ENCODE measurements around the gene MTIF3. TPM values are rescaled to one million over a fixed set of nuclear protein-coding genes. Genes with fewer than 3 reads are reported as not detected.
"Not testable (repeated sequence)": the region's sequence is repeated elsewhere in the genome, so short reads cannot be mapped to it uniquely, and the experiment has no call there.

Gene MTIF3
- total and polyA plus RNA-seq, 3 experiments from 2014 or later: 35.7 to 88.2 (median 37.5) TPM

GRCh38 chr13:27400405-27400804 lies 50.0 kb downstream of the MTIF3 start:
- not testable (repeated sequence) for H3K36me3 Mint-ChIP-seq

GRCh38 chr13:27398360-27398759 lies 52.0 kb downstream of the MTIF3 start:
- Mint-ChIP-seq H3K27ac (no peak overlapping the region), H3K27me3 (peaks cover 3 to 33% of the 10 kb centered on the region in 2 donors), H3K4me1 (no peaks in the 10 kb centered on the region), H3K4me3 (no peak overlapping the region), H3K9me3 (no peaks in the 10 kb centered on the region), H3K36me3 (no peaks in the 10 kb centered on the region)
- Histone ChIP-seq H3K27me3 (ENCODE audit: insufficient read depth, low read length, poor library complexity, severe bottlenecking) (no peaks in the 10 kb centered on the region), H3K9me3 (ENCODE audit: low read length) (no peaks in the 10 kb centered on the region), H3K27ac (ENCODE audit: low read depth, low read length) (no peak overlapping the region), H3K36me3 (ENCODE audit: insufficient read depth, low read length) (no peaks in the 10 kb centered on the region), H3K4me1 (ENCODE audit: insufficient read depth, low read length) (no peaks in the 10 kb centered on the region), H3K4me3 (ENCODE audit: low read length) (no peak overlapping the region)
- POLR2A ChIA-PET: no interaction called here
- DNase-seq: no peak
- CTCF ChIA-PET: no interaction called here

More at GRCh38 chr13:27400405-27400804, 50.0 kb downstream of the MTIF3 start:
- H3K36me3 ChIP-seq (ENCODE audit: insufficient read depth, low read length); H3K4me1 Mint-ChIP-seq; H3K9me3 ChIP-seq (ENCODE audit: low read length); POLR2A ChIA-PET; H3K27ac ChIP-seq (ENCODE audit: low read depth, low read length); H3K27ac Mint-ChIP-seq; H3K4me3 Mint-ChIP-seq; H3K9me3 Mint-ChIP-seq; H3K4me1 ChIP-seq (ENCODE audit: insufficient read depth, low read length); DNase-seq; H3K27me3 ChIP-seq (ENCODE audit: insufficient read depth, low read length, poor library complexity, severe bottlenecking); H3K4me3 ChIP-seq (ENCODE audit: low read length): not testable (repeated sequence)
- CTCF ChIA-PET: interaction anchor here (1.2 to 2.1 kb wide), 2 partner anchors 14 to 426 kb away, joined by 3 to 9 read pairs; no protein-coding TSS in a partner anchor
- peaks cover 0 to 29% of the 10 kb centered on the region in 2 donors for H3K27me3 Mint-ChIP-seq

GRCh38 chr13:27396252-27396846 lies 54.0 kb downstream of the MTIF3 start:
- Histone ChIP-seq H3K4me3 (ENCODE audit: low read length) (no peak overlapping the region), H3K27ac (ENCODE audit: low read depth, low read length) (no peak overlapping the region), H3K9me3 (ENCODE audit: low read length) (no peaks in the 10 kb centered on the region), H3K36me3 (ENCODE audit: insufficient read depth, low read length) (no peaks in the 10 kb centered on the region), H3K4me1 (ENCODE audit: insufficient read depth, low read length) (no peaks in the 10 kb centered on the region), H3K27me3 (ENCODE audit: insufficient read depth, low read length, poor library complexity, severe bottlenecking) (no peaks in the 10 kb centered on the region)
- Mint-ChIP-seq H3K27ac (no peak overlapping the region), H3K4me1 (no peaks in the 10 kb centered on the region), H3K4me3 (no peak overlapping the region), H3K27me3 (peaks cover 3 to 32% of the 10 kb centered on the region in 2 donors), H3K9me3 (no peaks in the 10 kb centered on the region), H3K36me3 (no peaks in the 10 kb centered on the region)
- ChIA-PET CTCF (no interaction called here), POLR2A (no interaction called here)
- DNase-seq: no peak

- Mint-ChIP-seq H3K9me3 (no peaks in the 10 kb centered on the region), H3K27ac (no peak overlapping the region), H3K4me3 (no peak overlapping the region), H3K27me3 (peaks cover 3 to 28% of the 10 kb centered on the region in 2 donors), H3K4me1 (no peaks in the 10 kb centered on the region), H3K36me3 (no peaks in the 10 kb centered on the region)
- DNase-seq: no peak
- CTCF ChIA-PET: no interaction called here
- no peaks in the 10 kb centered on the region for H3K27me3 ChIP-seq (ENCODE audit: insufficient read depth, low read length, poor library complexity, severe bottlenecking)
- H3K9me3 ChIP-seq (ENCODE audit: low read length): no peaks in the 10 kb centered on the region
- no peak overlapping the region for H3K4me3 ChIP-seq (ENCODE audit: low read length)
- H3K27ac ChIP-seq (ENCODE audit: low read depth, low read length): no peak overlapping the region
- no peaks in the 10 kb centered on the region for H3K36me3 ChIP-seq (ENCODE audit: insufficient read depth, low read length)
- POLR2A ChIA-PET: no interaction called here
- H3K4me1 ChIP-seq (ENCODE audit: insufficient read depth, low read length): no peaks in the 10 kb centered on the region
These were observed 55.3 kb downstream of the MTIF3 start for GRCh38 chr13:27395007-27395510.

- Histone ChIP-seq H3K36me3 (ENCODE audit: insufficient read depth, low read length) (no peaks in the 10 kb centered on the region), H3K4me3 (ENCODE audit: low read length) (no peak overlapping the region), H3K9me3 (ENCODE audit: low read length) (no peaks in the 10 kb centered on the region), H3K4me1 (ENCODE audit: insufficient read depth, low read length) (no peaks in the 10 kb centered on the region), H3K27me3 (ENCODE audit: insufficient read depth, low read length, poor library complexity, severe bottlenecking) (no peaks in the 10 kb centered on the region), H3K27ac (ENCODE audit: low read depth, low read length) (no peak overlapping the region)
- POLR2A ChIA-PET: no interaction called here
- no peak for DNase-seq
- no peak overlapping the region for H3K4me3 Mint-ChIP-seq
- H3K27ac Mint-ChIP-seq: no peak overlapping the region
- CTCF ChIA-PET: interaction anchor here (1.0 kb wide), 1 partner anchor 32 kb away, joined by 3 read pairs; the partner anchor contains the start of gene GTF3A
- H3K4me1 Mint-ChIP-seq: no peaks in the 10 kb centered on the region
- peaks cover 3 to 19% of the 10 kb centered on the region in 2 donors for H3K27me3 Mint-ChIP-seq
- no peaks in the 10 kb centered on the region for H3K9me3 Mint-ChIP-seq
- H3K36me3 Mint-ChIP-seq: no peaks in the 10 kb centered on the region
These were observed 57.3 kb downstream of the MTIF3 start for GRCh38 chr13:27393101-27393500.

- DNase-seq: no peak
- Histone ChIP-seq H3K9me3 (ENCODE audit: low read length) (no peaks in the 10 kb centered on the region), H3K27me3 (ENCODE audit: insufficient read depth, low read length, poor library complexity, severe bottlenecking) (no peaks in the 10 kb centered on the region), H3K4me3 (ENCODE audit: low read length) (no peak overlapping the region), H3K36me3 (ENCODE audit: insufficient read depth, low read length) (no peaks in the 10 kb centered on the region), H3K4me1 (ENCODE audit: insufficient read depth, low read length) (no peaks in the 10 kb centered on the region), H3K27ac (ENCODE audit: low read depth, low read length) (no peak overlapping the region)
- no peak overlapping the region for H3K27ac Mint-ChIP-seq
- H3K36me3 Mint-ChIP-seq: no peaks in the 10 kb centered on the region
- no peaks in the 10 kb centered on the region for H3K9me3 Mint-ChIP-seq
- peaks cover 3 to 9% of the 10 kb centered on the region in 2 donors for H3K27me3 Mint-ChIP-seq
- ChIA-PET CTCF (no interaction called here), POLR2A (no interaction called here)
- H3K4me1 Mint-ChIP-seq: no peaks in the 10 kb centered on the region
- H3K4me3 Mint-ChIP-seq: no peak overlapping the region
These were observed 58.9 kb downstream of the MTIF3 start for GRCh38 chr13:27391471-27391870.

GRCh38 chr13:27389891-27390290 lies 60.5 kb downstream of the MTIF3 start:
- Histone ChIP-seq H3K4me3 (ENCODE audit: low read length) (no peak overlapping the region), H3K27ac (ENCODE audit: low read depth, low read length) (no peak overlapping the region), H3K27me3 (ENCODE audit: insufficient read depth, low read length, poor library complexity, severe bottlenecking) (no peaks in the 10 kb centered on the region), H3K36me3 (ENCODE audit: insufficient read depth, low read length) (no peaks in the 10 kb centered on the region), H3K9me3 (ENCODE audit: low read length) (no peaks in the 10 kb centered on the region), H3K4me1 (ENCODE audit: insufficient read depth, low read length) (no peaks in the 10 kb centered on the region)
- H3K4me3 Mint-ChIP-seq: no peak overlapping the region
- H3K36me3 Mint-ChIP-seq: no peaks in the 10 kb centered on the region
- CTCF ChIA-PET: interaction anchor here (1.4 kb wide), 1 partner anchor 436 kb away, joined by 4 read pairs; no protein-coding TSS in a partner anchor
- DNase-seq: no peak
- POLR2A ChIA-PET: no interaction called here
- peaks cover 0 to 6% of the 10 kb centered on the region in 2 donors for H3K27me3 Mint-ChIP-seq
- H3K27ac Mint-ChIP-seq: no peak overlapping the region
- no peaks in the 10 kb centered on the region for H3K4me1 Mint-ChIP-seq
- no peaks in the 10 kb centered on the region for H3K9me3 Mint-ChIP-seq

- no peak overlapping the region for H3K4me3 ChIP-seq (ENCODE audit: low read length)
- no peaks in the 10 kb centered on the region for H3K4me1 ChIP-seq (ENCODE audit: insufficient read depth, low read length)
- ChIA-PET CTCF (interaction anchor here (0.8 to 1.2 kb wide), 2 partner anchors 14 to 56 kb away, joined by 3 to 4 read pairs; no protein-coding TSS in a partner anchor), POLR2A (no interaction called here)
- H3K27ac Mint-ChIP-seq: peak overlapping the region in 1 of 8 donors; percentile 52
- no peaks in the 10 kb centered on the region for H3K9me3 ChIP-seq (ENCODE audit: low read length)
- H3K27me3 Mint-ChIP-seq: peaks cover 6 to 9% of the 10 kb centered on the region in 2 donors
- no peaks in the 10 kb centered on the region for H3K27me3 ChIP-seq (ENCODE audit: insufficient read depth, low read length, poor library complexity, severe bottlenecking)
- no peaks in the 10 kb centered on the region for H3K36me3 ChIP-seq (ENCODE audit: insufficient read depth, low read length)
- no peaks in the 10 kb centered on the region for H3K36me3 Mint-ChIP-seq
- DNase-seq: no peak
- H3K9me3 Mint-ChIP-seq: no peaks in the 10 kb centered on the region
- H3K27ac ChIP-seq (ENCODE audit: low read depth, low read length): no peak overlapping the region
- no peak overlapping the region for H3K4me3 Mint-ChIP-seq
- no peaks in the 10 kb centered on the region for H3K4me1 Mint-ChIP-seq
These were observed 62.1 kb downstream of the MTIF3 start for GRCh38 chr13:27388241-27388640.
